Embryonic facial prominence (tissue), 1 donor: Measurements from ENCODE around the gene KIFC3.
"Not testable (repeated sequence)": the region's sequence is repeated elsewhere in the genome, so short reads cannot be mapped to it uniquely, and the experiment has no call there.

ENCODE experiments used
- DNase-seq: peaks from one replicate; pipeline ENCODE4 v3.0.0-alpha.2; 2016; ENCODE audit errors: extremely low spot score

The KIFC3 gene

GRCh38 chr16:57722651-57723050 is 79.6 kb downstream of the KIFC3 start:
- no peak for DNase-seq

- DNase-seq = no peak
Measured at GRCh38 chr16:57722210-57722499, 80.1 kb downstream of the KIFC3 start.

- no peak for DNase-seq
Measured at GRCh38 chr16:57721356-57722209, 80.7 kb downstream of the KIFC3 start.

- no peak for DNase-seq
Measured at GRCh38 chr16:57720142-57720575, 82.1 kb downstream of the KIFC3 start.

- no peak for DNase-seq
Measured at GRCh38 chr16:57714047-57714446, 88.2 kb downstream of the KIFC3 start.

GRCh38 chr16:57713596-57713995 is 88.7 kb downstream of the KIFC3 start:
- DNase-seq = no peak

GRCh38 chr16:57712569-57712968 is 89.7 kb downstream of the KIFC3 start:
- DNase-seq = not testable (repeated sequence)

GRCh38 chr16:57711993-57712392 is 90.3 kb downstream of the KIFC3 start:
- DNase-seq = no peak

GRCh38 chr16:57711346-57711745 is 90.9 kb downstream of the KIFC3 start:
- no peak for DNase-seq

GRCh38 chr16:57709663-57710062 is 92.6 kb downstream of the KIFC3 start:
- no peak for DNase-seq
